Stimulated activated CD8-positive, alpha-beta memory T cell treated with anti-CD3 and anti-CD28 coated beads, Interleukin-15, amount 100 ng/mL, for 4 hours (primary cell): ENCODE measurements around the gene PCDHA7.
"Not testable (repeated sequence)": the region's sequence is repeated elsewhere in the genome, so short reads cannot be mapped to it uniquely, and the experiment has no call there.

Source experiments
- DNase-seq, 2 donors: peaks; one replicate each; pipeline ENCODE4 v3.0.0-alpha.2; 2020; ENCODE audit warnings: low read depth in 2 of 2

The PCDHA7 gene

GRCh38 chr5:140857177-140857986 lies 23.3 kb downstream of the PCDHA7 start:
- no peak for DNase-seq

- DNase-seq = no peak
Measured at GRCh38 chr5:140857987-140858240, 23.8 kb downstream of the PCDHA7 start.

GRCh38 chr5:140862441-140863295 lies 28.6 kb downstream of the PCDHA7 start:
- no peak for DNase-seq

GRCh38 chr5:140868721-140869554 lies 34.9 kb downstream of the PCDHA7 start, which contains the start of gene PCDHA11:
PCDHA11 (plus strand) TSS chr5:140868957; CDS start chr5:140869104, 147 bp downstream.
- DNase-seq = no peak

DNA sequence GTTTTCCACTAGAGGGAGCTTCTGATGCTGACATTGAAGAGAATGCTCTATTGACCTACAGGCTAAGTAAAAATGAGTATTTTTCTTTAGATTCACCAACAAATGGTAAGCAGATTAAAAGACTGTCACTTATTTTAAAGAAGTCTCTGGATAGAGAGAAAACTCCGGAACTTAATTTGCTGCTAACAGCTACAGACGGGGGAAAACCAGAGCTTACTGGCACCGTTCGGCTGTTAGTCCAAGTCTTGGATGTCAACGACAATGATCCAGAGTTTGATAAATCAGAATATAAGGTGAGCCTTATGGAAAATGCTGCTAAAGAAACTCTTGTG lies 35.5 kb downstream of the PCDHA7 start:
- DNase-seq = no peak

DNA sequence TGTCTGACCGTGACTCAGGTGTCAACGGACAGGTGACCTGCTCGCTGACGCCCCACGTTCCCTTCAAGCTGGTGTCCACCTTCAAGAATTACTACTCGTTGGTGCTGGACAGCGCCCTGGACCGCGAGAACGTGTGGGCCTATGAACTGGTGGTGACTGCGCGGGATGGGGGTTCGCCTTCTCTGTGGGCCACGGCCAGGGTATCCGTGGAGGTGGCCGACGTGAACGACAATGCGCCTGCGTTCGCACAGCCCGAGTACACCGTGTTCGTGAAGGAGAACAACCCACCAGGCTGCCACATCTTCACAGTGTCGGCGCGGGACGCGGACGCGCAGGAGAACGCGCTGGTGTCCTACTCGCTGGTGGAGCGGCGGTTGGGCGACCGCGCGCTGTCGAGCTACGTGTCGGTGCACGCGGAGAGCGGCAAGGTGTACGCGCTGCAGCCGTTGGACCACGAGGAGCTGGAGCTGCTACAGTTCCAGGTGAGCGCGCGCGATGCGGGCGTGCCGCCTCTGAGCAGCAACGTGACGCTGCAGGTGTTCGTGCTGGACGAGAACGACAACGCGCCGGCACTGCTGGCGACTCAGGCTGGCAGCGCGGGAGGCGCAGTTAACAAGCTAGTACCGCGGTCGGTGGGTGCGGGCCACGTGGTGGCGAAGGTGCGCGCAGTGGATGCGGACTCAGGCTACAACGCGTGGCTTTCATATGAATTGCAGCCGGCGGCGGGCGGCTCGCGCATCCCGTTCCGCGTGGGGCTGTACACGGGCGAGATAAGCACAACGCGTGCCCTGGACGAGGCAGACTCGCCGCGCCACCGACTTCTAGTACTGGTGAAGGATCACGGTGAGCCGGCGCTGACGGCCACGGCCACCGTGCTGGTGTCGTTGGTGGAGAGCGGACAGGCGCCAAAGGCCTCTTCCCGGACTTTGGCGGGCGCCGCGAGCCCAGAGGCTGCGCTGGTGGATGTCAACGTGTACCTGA lies 36.4 kb downstream of the PCDHA7 start:
- no peak for DNase-seq

DNA sequence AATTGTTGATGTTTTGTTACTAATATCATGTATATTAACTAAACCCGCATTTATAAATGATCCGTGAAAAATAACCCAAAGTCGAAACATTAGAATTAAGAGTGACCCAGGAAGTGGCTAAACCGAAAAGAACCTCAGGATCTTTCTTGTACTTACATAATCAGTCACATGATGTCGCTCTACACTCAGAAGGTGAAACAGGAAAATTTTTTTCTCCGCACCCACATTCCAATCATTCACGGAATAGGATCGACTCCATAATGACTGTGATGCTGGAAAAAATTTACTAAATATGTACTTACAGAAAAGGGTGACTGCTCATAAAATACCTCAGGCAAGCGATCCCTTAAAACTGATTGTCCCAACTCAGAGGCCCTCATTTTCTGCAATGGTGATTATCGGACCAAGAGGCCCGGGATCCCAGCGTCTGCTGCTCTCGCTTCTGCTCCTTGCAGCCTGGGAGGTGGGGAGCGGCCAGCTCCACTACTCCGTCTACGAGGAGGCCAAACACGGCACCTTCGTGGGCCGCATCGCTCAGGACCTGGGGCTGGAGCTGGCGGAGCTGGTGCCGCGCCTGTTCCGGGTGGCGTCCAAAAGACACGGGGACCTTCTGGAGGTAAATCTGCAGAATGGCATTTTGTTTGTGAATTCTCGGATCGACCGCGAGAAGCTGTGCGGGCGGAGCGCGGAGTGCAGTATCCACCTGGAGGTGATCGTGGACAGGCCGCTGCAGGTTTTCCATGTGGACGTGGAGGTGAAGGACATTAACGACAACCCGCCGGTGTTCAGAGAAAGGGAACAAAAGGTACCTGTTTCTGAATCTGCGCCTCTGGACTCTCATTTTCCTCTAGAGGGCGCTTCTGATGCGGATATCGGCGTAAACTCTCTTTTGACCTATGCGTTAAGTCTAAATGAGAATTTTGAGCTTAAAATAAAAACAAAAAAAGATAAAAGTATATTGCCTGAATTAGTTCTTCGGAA lies 41.3 kb downstream of the PCDHA7 start, which contains the start of gene PCDHA12:
Gene PCDHA12, plus strand, starts transcription at position 224 of the 981 bp plus-strand sequence. Its CDS starts 165 bp downstream, at position 389.
- no peak for DNase-seq

- DNase-seq = not testable (repeated sequence)
Measured at GRCh38 chr5:140876541-140877261, 42.6 kb downstream of the PCDHA7 start.

- no peak for DNase-seq
Measured at GRCh38 chr5:140877262-140877581, 43.2 kb downstream of the PCDHA7 start.

DNA sequence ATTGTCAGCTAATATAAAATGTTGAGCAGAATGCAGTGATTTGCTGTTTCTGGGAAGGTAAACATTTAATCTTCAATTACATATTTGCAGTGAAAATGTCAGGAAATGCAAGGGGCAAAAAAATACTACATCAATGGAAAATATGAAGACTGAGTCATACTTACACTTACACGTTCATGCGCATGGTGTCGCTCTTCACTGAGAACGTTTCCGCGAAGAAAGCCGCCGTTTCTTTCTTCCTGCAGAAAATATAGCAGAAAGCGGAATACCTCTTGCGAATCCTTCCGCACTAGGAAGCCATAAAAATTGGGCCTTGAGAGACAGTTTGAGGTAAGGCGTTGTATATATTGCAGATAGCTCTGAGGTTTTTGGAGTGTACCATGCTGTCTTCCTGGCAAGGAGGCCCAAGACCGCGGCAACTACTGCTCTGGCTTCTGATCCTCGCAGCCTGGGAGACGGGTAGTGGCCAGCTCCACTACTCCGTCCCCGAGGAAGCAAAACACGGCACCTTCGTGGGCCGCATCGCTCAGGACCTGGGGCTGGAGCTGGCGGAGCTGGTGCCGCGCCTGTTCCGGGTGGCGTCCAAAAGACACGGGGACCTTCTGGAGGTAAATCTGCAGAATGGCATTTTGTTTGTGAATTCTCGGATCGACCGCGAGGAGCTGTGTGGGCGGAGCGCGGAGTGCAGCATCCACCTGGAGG lies 48.0 kb downstream of the PCDHA7 start, which contains the start of gene PCDHA13:
Gene PCDHA13, plus strand, starts transcription at position 236 of the 702 bp plus-strand sequence. Its CDS starts 145 bp downstream, at position 381.
- DNase-seq = no peak

- DNase-seq = no peak
Measured at GRCh38 chr5:140882591-140882899, 48.5 kb downstream of the PCDHA7 start.

DNA sequence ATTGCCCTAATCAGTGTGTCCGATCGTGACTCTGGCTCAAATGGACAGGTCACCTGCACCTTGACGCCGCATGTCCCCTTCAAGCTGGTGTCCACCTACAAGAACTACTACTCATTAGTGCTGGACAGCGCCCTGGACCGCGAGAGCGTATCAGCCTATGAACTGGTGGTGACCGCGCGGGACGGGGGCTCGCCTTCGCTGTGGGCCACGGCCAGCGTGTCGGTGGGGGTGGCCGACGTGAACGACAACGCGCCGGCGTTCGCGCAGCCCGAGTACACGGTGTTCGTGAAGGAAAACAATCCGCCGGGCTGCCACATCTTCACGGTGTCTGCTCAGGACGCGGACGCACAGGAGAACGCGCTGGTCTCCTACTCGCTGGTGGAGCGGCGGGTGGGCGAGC lies 49.3 kb downstream of the PCDHA7 start:
- DNase-seq = no peak

DNA sequence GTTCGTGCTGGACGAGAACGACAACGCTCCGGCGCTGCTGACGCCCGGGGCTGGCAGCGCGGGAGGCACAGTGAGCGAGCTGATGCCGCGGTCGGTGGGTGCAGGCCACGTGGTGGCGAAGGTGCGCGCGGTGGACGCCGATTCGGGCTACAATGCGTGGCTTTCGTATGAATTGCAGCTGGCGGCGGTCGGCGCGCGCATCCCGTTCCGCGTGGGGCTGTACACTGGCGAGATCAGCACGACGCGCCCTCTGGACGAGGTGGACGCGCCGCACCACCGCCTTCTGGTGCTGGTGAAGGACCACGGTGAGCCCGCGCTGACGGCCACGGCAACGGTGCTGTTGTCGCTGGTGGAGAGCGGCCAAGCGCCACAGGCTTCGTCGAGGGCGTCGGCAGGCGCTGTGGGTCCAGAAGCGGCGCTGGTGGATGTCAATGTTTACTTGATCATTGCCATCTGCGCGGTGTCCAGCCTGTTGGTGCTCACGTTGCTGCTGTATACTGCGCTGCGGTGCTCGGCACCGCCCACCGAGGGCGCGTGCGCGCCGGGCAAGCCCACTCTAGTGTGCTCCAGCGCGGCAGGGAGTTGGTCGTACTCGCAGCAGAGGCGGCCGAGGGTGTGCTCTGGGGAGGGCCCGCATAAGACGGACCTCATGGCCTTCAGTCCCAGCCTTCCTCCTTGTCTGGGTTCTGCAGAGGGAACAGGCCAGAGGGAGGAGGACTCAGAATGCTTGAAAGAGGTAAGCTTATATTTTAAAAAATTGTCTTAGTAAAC lies 50.0 kb downstream of the PCDHA7 start:
- no peak for DNase-seq
